ENCODE results near the gene PMPCA.

The PMPCA gene

DNA sequence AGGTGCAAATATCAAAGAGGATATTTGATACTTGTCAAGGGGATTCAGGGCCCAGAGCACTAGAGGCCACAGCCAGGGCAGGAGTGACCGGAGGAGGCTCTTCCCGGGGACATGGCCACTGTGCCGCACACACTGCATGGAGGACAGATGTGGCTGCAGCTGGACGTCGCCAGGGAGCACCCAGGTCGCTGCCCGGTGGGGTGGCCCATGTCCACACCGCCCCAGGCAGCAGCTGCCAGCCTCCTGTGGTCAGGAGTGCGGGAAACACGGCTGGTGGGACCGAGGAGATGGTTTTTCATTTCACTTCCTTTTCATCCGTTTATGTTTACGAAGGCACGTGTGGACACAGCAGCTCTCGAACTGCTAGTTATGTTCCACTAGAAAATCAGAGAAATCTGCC is 57.3 kb downstream of the PMPCA start:
- no peak for DNase-seq (ENCODE audit: low read depth)
- TF ChIP-seq CTCF (conservative IDR thresholded peaks at IDR 0.05; ENCODE audit: low read length): no peak
- no peak overlapping the region for H3K4me3 ChIP-seq (ENCODE audit: low read length)

DNA sequence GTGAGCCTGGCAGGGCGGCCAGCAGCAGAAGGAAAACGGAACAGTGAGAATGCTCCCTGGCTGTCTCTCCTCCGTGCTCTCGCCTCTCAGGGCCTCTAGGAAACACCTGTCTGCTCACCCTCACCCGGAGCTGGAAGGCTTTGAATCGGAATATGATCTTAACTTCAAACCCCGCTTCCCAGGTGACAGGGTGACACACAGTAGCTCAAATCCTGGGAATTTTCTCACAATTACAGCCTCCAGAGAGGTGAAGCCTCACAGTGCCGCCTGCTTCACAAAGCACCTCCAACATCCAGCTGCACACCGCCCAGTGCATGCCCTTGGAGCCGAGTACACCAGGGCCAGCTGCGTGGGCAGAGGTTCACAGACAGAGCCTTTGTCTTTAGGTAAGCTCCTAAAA is 59.9 kb downstream of the PMPCA start:
- no peak for DNase-seq (ENCODE audit: low read depth)
- no peak overlapping the region for H3K4me3 ChIP-seq (ENCODE audit: low read length)
- no peak for TF ChIP-seq CTCF (conservative IDR thresholded peaks at IDR 0.05; ENCODE audit: low read length)

DNA sequence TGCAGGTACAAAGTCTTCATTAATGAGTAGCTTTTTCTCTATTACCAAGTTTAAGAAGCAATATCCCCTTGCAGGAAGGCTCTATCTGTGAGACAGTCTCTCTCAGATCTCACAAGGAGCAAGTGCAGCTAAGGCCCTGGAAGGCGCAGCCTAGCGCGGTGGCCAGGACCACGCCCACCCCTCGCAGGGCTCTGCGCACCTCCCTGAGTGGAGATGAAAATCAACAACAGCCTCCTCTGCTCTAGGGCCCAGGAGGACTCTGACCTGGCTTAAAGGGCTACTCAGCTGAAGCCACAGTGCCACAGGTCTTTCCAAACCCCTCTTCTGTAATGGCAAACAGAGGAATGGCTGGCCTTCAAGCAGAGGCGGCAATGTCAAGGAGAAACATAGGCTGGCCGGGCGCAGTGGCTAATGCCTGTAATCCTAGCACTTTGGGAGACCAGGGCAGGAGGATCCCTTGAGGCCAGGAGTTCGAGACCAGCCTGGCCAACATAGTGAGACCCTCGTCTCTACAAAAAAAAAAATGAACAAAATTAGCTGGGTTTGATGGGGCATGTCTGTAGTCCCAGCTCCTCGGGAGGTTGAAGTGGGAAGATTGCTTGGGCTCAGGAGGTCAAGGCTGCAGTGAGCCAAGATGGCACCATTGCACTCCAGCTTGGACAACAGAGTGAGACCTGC is 60.5 kb downstream of the PMPCA start:
- no peak overlapping the region for H3K4me3 ChIP-seq (ENCODE audit: low read length)
- no peak for DNase-seq (ENCODE audit: low read depth)
- TF ChIP-seq CTCF (conservative IDR thresholded peaks at IDR 0.05; ENCODE audit: low read length): no peak

DNA sequence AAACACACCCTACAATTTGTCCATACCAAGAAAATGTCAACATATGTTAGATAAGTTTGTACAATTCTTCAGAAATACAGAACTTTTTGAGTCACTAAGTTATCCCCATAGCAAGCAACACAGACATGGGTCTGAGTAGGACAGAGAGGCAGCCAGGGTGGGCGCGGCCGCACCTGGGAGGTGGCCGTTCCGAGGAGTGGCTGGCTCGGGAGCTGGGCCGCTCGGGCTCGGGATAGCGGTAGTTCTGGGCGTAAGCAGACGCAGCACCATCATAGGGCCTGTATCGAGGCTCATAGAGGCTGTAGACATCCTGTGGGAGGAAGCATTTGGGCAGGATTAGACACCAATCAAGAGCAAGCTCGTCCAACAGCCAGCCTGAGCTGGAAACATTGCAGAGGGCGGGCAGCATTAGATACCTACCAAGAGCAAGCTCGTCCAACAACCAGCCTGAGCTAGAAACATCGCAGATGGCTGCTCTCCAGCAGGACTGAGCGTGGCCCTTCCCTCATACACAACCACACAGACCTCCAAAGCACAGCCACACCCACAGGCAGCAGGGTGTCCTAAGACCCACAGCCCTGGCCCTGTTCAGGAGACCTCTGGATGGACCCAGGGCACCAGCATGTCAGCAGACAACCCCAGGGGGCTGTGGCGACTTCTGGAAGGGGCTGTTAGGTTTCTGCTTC is 61.5 kb downstream of the PMPCA start:
- DNase-seq (ENCODE audit: low read depth): no peak
- TF ChIP-seq CTCF (conservative IDR thresholded peaks at IDR 0.05; ENCODE audit: low read length): no peak
- H3K4me3 ChIP-seq (ENCODE audit: low read length): no peak overlapping the region

DNA sequence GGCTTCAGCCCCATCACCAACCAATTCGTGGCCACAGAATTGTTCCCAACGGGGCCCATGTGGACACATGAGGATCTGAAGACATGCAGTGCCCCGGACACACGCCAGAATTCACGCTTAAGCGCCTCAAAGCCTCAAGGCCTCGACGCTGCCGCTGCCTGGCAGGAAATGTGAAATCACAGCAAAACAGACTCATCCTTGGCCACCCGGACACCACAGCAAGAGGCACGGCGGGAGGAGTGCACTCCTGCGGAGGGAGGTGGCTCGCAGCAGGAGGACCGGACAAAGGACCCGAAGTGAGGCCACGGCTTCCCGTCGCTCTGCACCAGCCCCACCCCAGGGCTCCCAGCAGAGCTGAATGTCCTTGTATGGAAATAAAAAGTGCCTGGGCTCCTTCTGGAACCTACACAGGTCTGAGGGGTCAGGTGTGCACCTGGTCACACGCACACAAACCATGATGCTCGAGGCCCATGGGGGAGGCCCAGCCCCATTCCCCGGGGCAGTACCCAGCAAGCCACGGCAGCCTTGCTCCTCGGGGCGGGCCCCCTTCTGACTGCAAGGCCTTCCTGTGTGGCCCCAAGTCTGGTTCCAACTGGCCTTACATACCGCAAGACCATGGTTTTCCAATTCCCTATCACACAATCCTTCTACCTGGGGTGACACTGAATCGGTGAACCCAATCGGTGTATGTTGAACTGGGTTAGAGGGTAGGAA is 62.3 kb downstream of the PMPCA start:
- no peak overlapping the region for H3K4me3 ChIP-seq (ENCODE audit: low read length)
- DNase-seq (ENCODE audit: low read depth): no peak
- TF ChIP-seq CTCF (conservative IDR thresholded peaks at IDR 0.05; ENCODE audit: low read length): no peak

GRCh38 chr9:136473354-136473721 is 62.9 kb downstream of the PMPCA start:
- DNase-seq (ENCODE audit: low read depth): no peak
- H3K4me3 ChIP-seq (ENCODE audit: low read length): no peak overlapping the region
- no peak for TF ChIP-seq CTCF (conservative IDR thresholded peaks at IDR 0.05; ENCODE audit: low read length)

Measured in AG10803 (cell line).